ENCODE data around the gene MUC4.

DNA sequence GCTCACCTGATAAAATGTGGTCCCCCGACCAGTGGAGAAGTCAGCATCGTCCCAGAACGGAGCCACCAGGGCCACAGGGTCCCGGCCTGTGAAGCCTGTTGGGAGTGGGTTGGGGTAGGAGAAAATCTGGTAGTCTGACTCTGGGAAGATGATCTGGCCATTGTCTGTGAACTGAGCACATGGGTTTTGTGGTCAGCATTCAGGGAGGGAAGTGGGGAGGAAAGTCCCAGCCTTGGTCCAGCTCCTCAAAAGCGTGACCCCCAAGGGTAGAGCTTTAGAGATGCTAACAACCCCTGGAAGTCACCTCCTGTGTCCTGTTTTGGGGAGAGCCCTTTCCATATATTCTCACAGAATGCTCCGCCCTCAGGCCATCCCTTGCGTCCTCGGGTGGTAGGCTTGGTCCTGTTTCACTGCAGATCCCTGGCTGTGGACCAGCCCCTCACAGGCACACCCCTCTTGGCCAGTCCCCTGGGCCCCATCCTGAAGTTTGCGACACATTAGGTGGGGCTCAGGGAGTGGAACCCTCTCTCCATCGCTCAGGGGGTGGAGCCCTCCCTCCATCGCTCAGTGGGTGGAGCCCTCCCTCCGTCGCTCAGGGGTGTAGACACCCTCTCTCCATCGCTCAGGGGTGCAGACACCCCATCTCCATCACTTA lies 40.0 kb downstream of the MUC4 start:
- TF ChIP-seq PAX5 (IDR thresholded peaks at IDR 0.05; ENCODE audit: insufficient read depth, low read length, severe bottlenecking), result no peak
- TF ChIP-seq POLR2A (IDR thresholded peaks at IDR 0.05; ENCODE audit: low read depth, low read length), result no peak
- TF ChIP-seq SPI1 (IDR thresholded peaks at IDR 0.05; ENCODE audit: low read depth, low read length), result no peak
- no peak for TF ChIP-seq TAF1 (IDR thresholded peaks at IDR 0.05; ENCODE audit: low read depth, low read length)

Data from GM12891 (cell line).